ENCODE measurements around the gene FANCM.

Gene FANCM

GRCh38 chr14:45169906-45170305 is 34.2 kb downstream of the FANCM start:
- Histone ChIP-seq H3K36me3 (ENCODE audit: control insufficient read depth in 4 of 4, insufficient read depth in 4 of 4, low read length in 3 of 4) (peaks cover 13 to 25% (median 17%) of the 10 kb centered on the region in 4 experiments), H3K9me3 (ENCODE audit: control extremely low read depth in 1 of 5, control insufficient read depth in 4 of 5, insufficient read depth in 2 of 5, low read depth in 1 of 5, low read length in 4 of 5) (no peaks in the 10 kb centered on the region), H3K27ac (ENCODE audit: insufficient read depth in 1 of 2, low read depth in 1 of 2, low read length in 2 of 2, poor library complexity in 1 of 2, severe bottlenecking in 2 of 2) (no peak overlapping the region), H3K27me3 (replicated peaks in 2 of 5; ENCODE audit: control insufficient read depth in 4 of 5, insufficient read depth in 5 of 5, low read length in 4 of 5) (no peaks in the 10 kb centered on the region), H3K4me3 (ENCODE audit: control insufficient read depth in 1 of 7, extremely low read depth in 1 of 7, insufficient read depth in 4 of 7, low read depth in 2 of 7, low read length in 6 of 7) (no peak overlapping the region), H3K4me1 (ENCODE audit: control extremely low read depth in 1 of 4, control insufficient read depth in 4 of 4, insufficient read depth in 4 of 4, low read length in 3 of 4) (no peaks in the 10 kb centered on the region)
- ChIA-PET CTCF (no interaction called here), POLR2A (no interaction called here)
- DNase-seq, result no peak

GRCh38 chr14:45177076-45177475 is 41.3 kb downstream of the FANCM start:
- Histone ChIP-seq H3K9me3 (ENCODE audit: control extremely low read depth in 1 of 5, control insufficient read depth in 4 of 5, insufficient read depth in 2 of 5, low read depth in 1 of 5, low read length in 4 of 5) (no peaks in the 10 kb centered on the region), H3K4me3 (ENCODE audit: control insufficient read depth in 1 of 7, extremely low read depth in 1 of 7, insufficient read depth in 4 of 7, low read depth in 2 of 7, low read length in 6 of 7) (no peak overlapping the region), H3K4me1 (ENCODE audit: control extremely low read depth in 1 of 4, control insufficient read depth in 4 of 4, insufficient read depth in 4 of 4, low read length in 3 of 4) (no peaks in the 10 kb centered on the region), H3K27me3 (replicated peaks in 2 of 5; ENCODE audit: control insufficient read depth in 4 of 5, insufficient read depth in 5 of 5, low read length in 4 of 5) (no peaks in the 10 kb centered on the region), H3K27ac (ENCODE audit: insufficient read depth in 1 of 2, low read depth in 1 of 2, low read length in 2 of 2, poor library complexity in 1 of 2, severe bottlenecking in 2 of 2) (no peak overlapping the region), H3K36me3 (ENCODE audit: control insufficient read depth in 4 of 4, insufficient read depth in 4 of 4, low read length in 3 of 4) (peaks cover 3 to 8% (median 5%) of the 10 kb centered on the region in 4 experiments)
- ChIA-PET POLR2A (no interaction called here), CTCF (no interaction called here)
- DNase-seq, result peak in 2 of 3 donors; percentile 1 to 2
- 100% methylated on average over 2 of the region's 5 CpGs for WGBS (ENCODE audit: insufficient coverage)

GRCh38 chr14:45181329-45181728 is 45.6 kb downstream of the FANCM start:
- no peak for DNase-seq
- ChIA-PET POLR2A (no interaction called here), CTCF (no interaction called here)
- Histone ChIP-seq H3K4me3 (ENCODE audit: control insufficient read depth in 1 of 7, extremely low read depth in 1 of 7, insufficient read depth in 4 of 7, low read depth in 2 of 7, low read length in 6 of 7) (no peak overlapping the region), H3K27me3 (replicated peaks in 2 of 5; ENCODE audit: control insufficient read depth in 4 of 5, insufficient read depth in 5 of 5, low read length in 4 of 5) (no peaks in the 10 kb centered on the region), H3K36me3 (ENCODE audit: control insufficient read depth in 4 of 4, insufficient read depth in 4 of 4, low read length in 3 of 4) (peaks cover 0 to 8% (median 4%) of the 10 kb centered on the region in 4 experiments), H3K4me1 (ENCODE audit: control extremely low read depth in 1 of 4, control insufficient read depth in 4 of 4, insufficient read depth in 4 of 4, low read length in 3 of 4) (no peaks in the 10 kb centered on the region), H3K9me3 (ENCODE audit: control extremely low read depth in 1 of 5, control insufficient read depth in 4 of 5, insufficient read depth in 2 of 5, low read depth in 1 of 5, low read length in 4 of 5) (no peaks in the 10 kb centered on the region), H3K27ac (ENCODE audit: insufficient read depth in 1 of 2, low read depth in 1 of 2, low read length in 2 of 2, poor library complexity in 1 of 2, severe bottlenecking in 2 of 2) (no peak overlapping the region)
- WGBS (ENCODE audit: insufficient coverage), result no CpG with 5 or more reads among the region's 5 CpGs

GRCh38 chr14:45181806-45182205 is 46.1 kb downstream of the FANCM start:
- peaks cover 0 to 8% (median 5%) of the 10 kb centered on the region in 4 experiments for H3K36me3 ChIP-seq (ENCODE audit: control insufficient read depth in 4 of 4, insufficient read depth in 4 of 4, low read length in 3 of 4)
- H3K9me3 ChIP-seq (ENCODE audit: control extremely low read depth in 1 of 5, control insufficient read depth in 4 of 5, insufficient read depth in 2 of 5, low read depth in 1 of 5, low read length in 4 of 5), result no peaks in the 10 kb centered on the region
- ChIA-PET POLR2A (no interaction called here), CTCF (no interaction called here)
- no peak overlapping the region for H3K4me3 ChIP-seq (ENCODE audit: control insufficient read depth in 1 of 7, extremely low read depth in 1 of 7, insufficient read depth in 4 of 7, low read depth in 2 of 7, low read length in 6 of 7)
- DNase-seq, result no peak
- H3K27ac ChIP-seq (ENCODE audit: insufficient read depth in 1 of 2, low read depth in 1 of 2, low read length in 2 of 2, poor library complexity in 1 of 2, severe bottlenecking in 2 of 2), result no peak overlapping the region
- 95% methylated on average over 2 of the region's 3 CpGs for WGBS (ENCODE audit: insufficient coverage)
- H3K4me1 ChIP-seq (ENCODE audit: control extremely low read depth in 1 of 4, control insufficient read depth in 4 of 4, insufficient read depth in 4 of 4, low read length in 3 of 4), result no peaks in the 10 kb centered on the region
- H3K27me3 ChIP-seq (replicated peaks in 2 of 5; ENCODE audit: control insufficient read depth in 4 of 5, insufficient read depth in 5 of 5, low read length in 4 of 5), result no peaks in the 10 kb centered on the region

DNA sequence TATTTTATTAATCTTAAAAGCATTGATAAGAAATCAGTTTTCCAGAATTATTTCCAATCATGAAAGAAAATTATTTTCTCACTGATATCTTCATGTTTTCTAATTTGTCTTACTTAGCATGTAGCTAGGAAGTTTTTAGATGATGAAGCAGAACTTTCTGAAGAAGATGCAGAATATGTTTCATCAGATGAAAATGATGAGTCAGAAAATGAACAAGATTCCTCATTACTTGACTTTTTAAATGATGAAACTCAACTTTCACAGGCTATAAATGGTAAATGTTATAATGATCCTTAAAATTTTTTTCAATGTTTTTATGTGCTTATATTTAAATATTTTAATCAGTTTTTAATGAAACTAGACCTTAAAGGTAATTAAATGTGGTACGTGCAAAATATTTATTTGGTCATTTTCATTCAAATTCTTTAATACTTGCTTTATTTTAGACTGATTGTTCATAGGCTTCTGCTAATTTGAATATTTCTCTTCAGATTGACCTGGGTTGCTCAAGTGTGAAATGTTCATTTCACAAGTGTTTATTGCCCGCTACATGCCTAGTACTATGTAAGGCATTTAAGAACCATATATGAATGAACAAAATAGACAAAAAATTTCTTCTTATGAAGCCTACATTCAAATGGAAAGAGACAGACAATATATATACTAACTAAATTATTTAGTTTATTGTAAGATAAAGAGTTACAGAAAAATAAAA is 49.5 kb downstream of the FANCM start:
- DNase-seq, result no peak
- Histone ChIP-seq H3K9me3 (ENCODE audit: control extremely low read depth in 1 of 5, control insufficient read depth in 4 of 5, insufficient read depth in 2 of 5, low read depth in 1 of 5, low read length in 4 of 5) (no peaks in the 10 kb centered on the region), H3K4me1 (ENCODE audit: control extremely low read depth in 1 of 4, control insufficient read depth in 4 of 4, insufficient read depth in 4 of 4, low read length in 3 of 4) (no peaks in the 10 kb centered on the region), H3K27ac (ENCODE audit: insufficient read depth in 1 of 2, low read depth in 1 of 2, low read length in 2 of 2, poor library complexity in 1 of 2, severe bottlenecking in 2 of 2) (no peak overlapping the region), H3K4me3 (ENCODE audit: control insufficient read depth in 1 of 7, extremely low read depth in 1 of 7, insufficient read depth in 4 of 7, low read depth in 2 of 7, low read length in 6 of 7) (no peak overlapping the region), H3K27me3 (replicated peaks in 2 of 5; ENCODE audit: control insufficient read depth in 4 of 5, insufficient read depth in 5 of 5, low read length in 4 of 5) (no peaks in the 10 kb centered on the region), H3K36me3 (ENCODE audit: control insufficient read depth in 4 of 4, insufficient read depth in 4 of 4, low read length in 3 of 4) (peaks cover 5 to 15% (median 8%) of the 10 kb centered on the region in 4 experiments)
- ChIA-PET CTCF (no interaction called here), POLR2A (no interaction called here)
- WGBS (ENCODE audit: insufficient coverage), result no CpG with 5 or more reads among the region's 2 CpGs

- no peaks in the 10 kb centered on the region for H3K4me1 ChIP-seq (ENCODE audit: control extremely low read depth in 1 of 4, control insufficient read depth in 4 of 4, insufficient read depth in 4 of 4, low read length in 3 of 4)
- no peaks in the 10 kb centered on the region for H3K9me3 ChIP-seq (ENCODE audit: control extremely low read depth in 1 of 5, control insufficient read depth in 4 of 5, insufficient read depth in 2 of 5, low read depth in 1 of 5, low read length in 4 of 5)
- no CpG with 5 or more reads among the region's 4 CpGs for WGBS (ENCODE audit: insufficient coverage)
- ChIA-PET CTCF (no interaction called here), POLR2A (no interaction called here)
- H3K27ac ChIP-seq (ENCODE audit: insufficient read depth in 1 of 2, low read depth in 1 of 2, low read length in 2 of 2, poor library complexity in 1 of 2, severe bottlenecking in 2 of 2), result no peak overlapping the region
- peaks cover 2 to 11% (median 4%) of the 10 kb centered on the region in 4 experiments for H3K36me3 ChIP-seq (ENCODE audit: control insufficient read depth in 4 of 4, insufficient read depth in 4 of 4, low read length in 3 of 4)
- H3K4me3 ChIP-seq (ENCODE audit: control insufficient read depth in 1 of 7, extremely low read depth in 1 of 7, insufficient read depth in 4 of 7, low read depth in 2 of 7, low read length in 6 of 7), result no peak overlapping the region
- no peaks in the 10 kb centered on the region for H3K27me3 ChIP-seq (replicated peaks in 2 of 5; ENCODE audit: control insufficient read depth in 4 of 5, insufficient read depth in 5 of 5, low read length in 4 of 5)
- DNase-seq, result no peak
Observed at GRCh38 chr14:45194964-45195363, 59.2 kb downstream of the FANCM start.

- H3K27ac ChIP-seq (ENCODE audit: insufficient read depth in 1 of 2, low read depth in 1 of 2, low read length in 2 of 2, poor library complexity in 1 of 2, severe bottlenecking in 2 of 2), result no peak overlapping the region
- no peaks in the 10 kb centered on the region for H3K27me3 ChIP-seq (replicated peaks in 2 of 5; ENCODE audit: control insufficient read depth in 4 of 5, insufficient read depth in 5 of 5, low read length in 4 of 5)
- no peak overlapping the region for H3K4me3 ChIP-seq (ENCODE audit: control insufficient read depth in 1 of 7, extremely low read depth in 1 of 7, insufficient read depth in 4 of 7, low read depth in 2 of 7, low read length in 6 of 7)
- DNase-seq, result no peak
- no peaks in the 10 kb centered on the region for H3K9me3 ChIP-seq (ENCODE audit: control extremely low read depth in 1 of 5, control insufficient read depth in 4 of 5, insufficient read depth in 2 of 5, low read depth in 1 of 5, low read length in 4 of 5)
- ChIA-PET POLR2A (interaction anchor here (0.5 kb wide), 1 partner anchor 55 kb away, joined by 6 read pairs; no protein-coding TSS in a partner anchor), CTCF (interaction anchor here (0.7 to 1.1 kb wide), 2 partner anchors 24 to 70 kb away, joined by 3 read pairs; no protein-coding TSS in a partner anchor)
- peaks cover 0 to 28% (median 5%) of the 10 kb centered on the region in 4 experiments for H3K36me3 ChIP-seq (ENCODE audit: control insufficient read depth in 4 of 4, insufficient read depth in 4 of 4, low read length in 3 of 4)
- peaks cover 0 to 11% (median 7%) of the 10 kb centered on the region in 4 experiments for H3K4me1 ChIP-seq (ENCODE audit: control extremely low read depth in 1 of 4, control insufficient read depth in 4 of 4, insufficient read depth in 4 of 4, low read length in 3 of 4)
- 100% methylated on average over 2 of the region's 3 CpGs for WGBS (ENCODE audit: insufficient coverage)
Observed at GRCh38 chr14:45198551-45198950, 62.8 kb downstream of the FANCM start.
